DOHH2 (cell line): ENCODE data around the gene KCTD13.

ENCODE experiments used
- H3F3A ChIP-seq: fragments of 200-600 bp; sonication (generic), shearing (Covaris generic); 2 replicates; pipeline ENCODE4 v1.6.0; 2016; ENCODE audit warnings: antibody characterized with exemption, mild to moderate bottlenecking; ENCODE audit not compliant: control insufficient read depth, insufficient read depth
- H3K27ac ChIP-seq: fragments of 200-600 bp; sonication (generic); 2 replicates; pipeline ENCODE4 v1.5.1; 2014; ENCODE audit warnings: low read depth, mild to moderate bottlenecking, low read length, moderate library complexity
- H3K27me3 ChIP-seq: fragments of 200-600 bp; sonication (generic); 2 replicates; pipeline ENCODE4 v1.6.1; 2014; ENCODE audit warnings: mild to moderate bottlenecking, low read length, mixed read lengths; ENCODE audit not compliant: control insufficient read depth
- H3K36me3 ChIP-seq: fragments of 200-600 bp; sonication (generic); 2 replicates; pipeline ENCODE4 v1.6.1; 2014; ENCODE audit warnings: mild to moderate bottlenecking, low read length, moderate library complexity, mixed read lengths; ENCODE audit not compliant: control insufficient read depth
- H3K4me1 ChIP-seq: fragments of 200-600 bp; sonication (generic); 2 replicates; pipeline ENCODE4 v1.6.1; 2014; ENCODE audit warnings: mild to moderate bottlenecking, low read length, mixed read lengths; ENCODE audit not compliant: control insufficient read depth
- H3K4me2 ChIP-seq: fragments of 200-600 bp; sonication (generic); 2 replicates; pipeline ENCODE4 v1.6.0; 2014; ENCODE audit warnings: mild to moderate bottlenecking, low read length, moderate library complexity
- H3K4me3 ChIP-seq: fragments of 200-600 bp; sonication (generic); 2 replicates; pipeline ENCODE4 v1.5.1; 2014; ENCODE audit warnings: mild to moderate bottlenecking, low read length, mixed read lengths
- H3K79me2 ChIP-seq: fragments of 200-600 bp; sonication (generic); 2 replicates; pipeline ENCODE4 v1.6.1; 2014; ENCODE audit warnings: mild to moderate bottlenecking, low read length, mixed read lengths; ENCODE audit not compliant: control insufficient read depth
- H3K9me2 ChIP-seq: fragments of 200-600 bp; sonication (generic); replicated peaks from 2 replicates; pipeline ENCODE4 v1.6.1; 2014; ENCODE audit warnings: mild to moderate bottlenecking, low read length, mixed read lengths; ENCODE audit not compliant: control insufficient read depth
- H3K9me3 ChIP-seq: fragments of 200-600 bp; sonication (generic); 2 replicates; pipeline ENCODE4 v1.6.1; 2014; ENCODE audit warnings: antibody characterized with exemption, low read length, mixed read lengths; ENCODE audit not compliant: control insufficient read depth, insufficient read depth
- H4K20me1 ChIP-seq: fragments of 200-600 bp; sonication (generic); 2 replicates; pipeline ENCODE4 v1.6.0; 2014; ENCODE audit warnings: low read depth, mild to moderate bottlenecking, antibody characterized with exemption, low read length, moderate library complexity; ENCODE audit not compliant: control insufficient read depth, insufficient read depth
- CTCF ChIP-seq: fragments of 200-600 bp; sonication (generic); IDR thresholded peaks from one replicate; pipeline ENCODE4 v1.5.1; 2014; ENCODE audit warnings: antibody characterized with exemption, mild to moderate bottlenecking, low read depth, low read length; ENCODE audit not compliant: poor library complexity, severe bottlenecking
- EZH2phosphoT487 ChIP-seq: fragments of 200-600 bp; sonication (generic); IDR thresholded peaks from 2 replicates; pipeline ENCODE4 v1.6.1; 2017; ENCODE audit warnings: borderline replicate concordance, mild to moderate bottlenecking, antibody characterized with exemption, low read length, moderate library complexity, mixed read lengths

The KCTD13 gene

GRCh38 chr16:29901607-29901945, 24.4 kb downstream of the KCTD13 start:
- Histone ChIP-seq H3K27ac (no peak overlapping the region), H3K9me2 (no peaks in the 10 kb centered on the region), H3F3A (no peaks in the 10 kb centered on the region), H3K4me1 (peaks cover 10% of the 10 kb centered on the region), H4K20me1 (no peaks in the 10 kb centered on the region), H3K4me2 (no peak overlapping the region), H3K27me3 (peaks cover 26% of the 10 kb centered on the region), H3K79me2 (no peaks in the 10 kb centered on the region), H3K9me3 (no peaks in the 10 kb centered on the region), H3K36me3 (no peaks in the 10 kb centered on the region), H3K4me3 (no peak overlapping the region)
- TF ChIP-seq EZH2phosphoT487 = no peak

GRCh38 chr16:29900888-29901606, 25.0 kb downstream of the KCTD13 start:
- H3K27ac ChIP-seq = no peak overlapping the region
- H3K4me3 ChIP-seq = peak overlapping the region; percentile 76
- no peaks in the 10 kb centered on the region for H3K9me2 ChIP-seq
- peaks cover 26% of the 10 kb centered on the region for H3K27me3 ChIP-seq
- TF ChIP-seq CTCF (no peak), EZH2phosphoT487 (no peak)
- H3K4me2 ChIP-seq = peak overlapping the region; percentile 87
- peaks cover 10% of the 10 kb centered on the region for H3K4me1 ChIP-seq
- H3K9me3 ChIP-seq = no peaks in the 10 kb centered on the region
- no peaks in the 10 kb centered on the region for H3K79me2 ChIP-seq
- no peaks in the 10 kb centered on the region for H4K20me1 ChIP-seq
- H3K36me3 ChIP-seq = no peaks in the 10 kb centered on the region
- H3F3A ChIP-seq = no peaks in the 10 kb centered on the region

- peaks cover 10% of the 10 kb centered on the region for H3K4me1 ChIP-seq
- no peaks in the 10 kb centered on the region for H3K36me3 ChIP-seq
- H3K9me2 ChIP-seq = no peaks in the 10 kb centered on the region
- H4K20me1 ChIP-seq = no peaks in the 10 kb centered on the region
- H3K4me3 ChIP-seq = peak within 1 kb of the TSS; percentile 76
- H3K27ac ChIP-seq = no peak within 1 kb of the TSS
- H3K27me3 ChIP-seq = peaks cover 26% of the 10 kb centered on the region
- H3K79me2 ChIP-seq = no peaks in the 10 kb centered on the region
- H3K9me3 ChIP-seq = no peaks in the 10 kb centered on the region
- H3F3A ChIP-seq = no peaks in the 10 kb centered on the region
- TF ChIP-seq CTCF (no peak), EZH2phosphoT487 (no peak)
- peak within 1 kb of the TSS; percentile 87 for H3K4me2 ChIP-seq
Observed at GRCh38 chr16:29900102-29900887, 25.7 kb downstream of the KCTD13 start, which contains the start of gene ASPHD1. Gene ASPHD1 (plus strand): TSS chr16:29900488. CDS start chr16:29900972, 484 bp downstream.

GRCh38 chr16:29899516-29900101, 26.4 kb downstream of the KCTD13 start, which contains the start of gene SEZ6L2:
Gene SEZ6L2 (minus strand): TSS chr16:29899550. CDS start chr16:29899019, 531 bp downstream.
- H3K9me2 ChIP-seq = no peaks in the 10 kb centered on the region
- TF ChIP-seq EZH2phosphoT487 (no peak), CTCF (no peak)
- H3K27me3 ChIP-seq = peaks cover 26% of the 10 kb centered on the region
- H3K36me3 ChIP-seq = no peaks in the 10 kb centered on the region
- peaks cover 10% of the 10 kb centered on the region for H3K4me1 ChIP-seq
- H3K9me3 ChIP-seq = no peaks in the 10 kb centered on the region
- H3K4me3 ChIP-seq = peak within 1 kb of the TSS; percentile 76
- no peak within 1 kb of the TSS for H3K27ac ChIP-seq
- H3K4me2 ChIP-seq = peak within 1 kb of the TSS; percentile 87
- H3F3A ChIP-seq = no peaks in the 10 kb centered on the region
- no peaks in the 10 kb centered on the region for H4K20me1 ChIP-seq
- no peaks in the 10 kb centered on the region for H3K79me2 ChIP-seq
